SK-N-DZ (cell line): Measurements from ENCODE around the gene ABT1. TPM values are rescaled to one million over a fixed set of nuclear protein-coding genes. Genes with fewer than 3 reads are reported as not detected.
"Not testable (repeated sequence)": the region's sequence is repeated elsewhere in the genome, so short reads cannot be mapped to it uniquely, and the experiment has no call there.

ENCODE experiments used
- DNase-seq: peaks from one replicate; pipeline ENCODE4 v3.0.0-alpha.2; 2015; ENCODE audit warnings: low spot score
- polyA plus RNA-seq, 2 experiments: library from polyadenylated mRNA; depleted of rRNA; stranded (reverse); fragments of >200 nt; gene quantifications; 2 replicates each; pipeline ENCODE4 v1.2.3, GENCODE V29; 2014

The ABT1 gene
- 24.2 and 28.6 TPM in 2 replicates for polyA plus RNA-seq (2014; cell fraction: cytosol; rRNA removed)
- 17.9 and 18.7 TPM in 2 replicates for polyA plus RNA-seq (2014; cell fraction: nucleus; rRNA removed)

- peak; percentile 98 for DNase-seq
These were observed at the start of gene ABT1 for GRCh38 chr6:26596579-26597388. Gene ABT1 (plus strand): TSS chr6:26596953. CDS start chr6:26596983, 30 bp downstream.

DNA sequence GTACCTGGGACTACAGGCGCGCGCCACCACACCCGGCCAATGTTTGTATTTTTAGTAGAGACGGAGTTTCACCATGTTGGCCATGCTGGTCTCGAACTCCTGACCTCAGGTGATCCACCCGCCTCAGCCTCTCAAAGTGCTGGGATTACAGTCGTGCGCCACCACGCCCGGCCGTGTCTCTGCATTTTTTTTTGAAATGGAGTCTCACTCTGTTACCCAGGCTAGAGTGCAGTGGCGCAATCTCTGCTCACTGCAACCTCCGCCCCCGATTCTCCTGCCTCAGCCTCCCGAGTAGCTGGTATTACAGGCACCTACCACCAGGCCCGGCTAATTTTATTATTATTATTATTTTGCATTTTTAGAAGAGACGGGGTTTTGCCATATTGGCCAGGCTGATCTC, 49.4 kb upstream of the ABT1 start:
- DNase-seq: not testable (repeated sequence)

- DNase-seq: peak; percentile 89
These were observed 46.3 kb upstream of the ABT1 start for GRCh38 chr6:26550250-26550993.

DNA sequence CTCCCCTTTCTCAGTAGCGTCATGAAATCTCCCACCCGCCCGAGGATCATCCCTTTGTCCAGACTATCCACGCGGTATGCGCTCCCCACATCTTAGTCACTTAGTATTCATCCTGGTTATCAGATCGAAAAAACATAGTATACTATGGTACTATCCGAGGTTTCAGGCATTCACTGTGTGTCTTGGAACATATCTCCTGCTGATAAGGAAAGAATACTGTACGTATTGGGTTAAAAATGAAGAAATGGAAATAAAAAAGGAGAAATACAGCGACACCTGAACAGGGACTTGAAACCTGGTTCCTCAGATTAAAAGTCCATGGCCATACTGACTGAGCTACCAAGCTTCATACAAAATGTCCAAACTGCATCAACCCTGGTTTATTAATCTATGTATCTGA, 44.5 kb upstream of the ABT1 start:
- peak; percentile 46 for DNase-seq

DNA sequence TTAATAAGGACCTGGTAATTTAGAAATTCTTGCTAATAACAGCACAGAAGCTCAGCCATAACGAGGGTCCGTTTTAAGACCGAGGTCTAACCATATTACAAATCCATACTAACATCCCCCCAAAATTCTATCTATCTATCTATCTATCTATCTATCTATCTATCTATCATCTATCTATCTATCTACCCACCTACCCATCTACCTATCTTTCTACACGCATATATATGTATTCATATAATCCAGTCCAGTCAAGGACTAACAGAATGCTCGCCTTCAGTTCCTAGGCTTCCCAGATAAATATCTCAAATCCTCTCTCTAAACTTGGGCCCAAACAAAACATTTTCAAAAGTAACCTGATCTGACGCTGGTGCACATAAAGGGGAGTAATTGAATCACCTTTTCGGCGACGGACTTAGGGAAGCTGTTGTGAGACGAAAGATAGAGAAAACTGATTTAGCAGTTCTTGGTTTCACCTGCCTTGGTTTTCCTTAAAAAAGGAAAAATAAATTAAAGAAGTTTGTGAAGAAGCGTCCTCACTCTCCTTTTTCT, 44.0 kb upstream of the ABT1 start:
- peak; percentile 68 for DNase-seq

DNA sequence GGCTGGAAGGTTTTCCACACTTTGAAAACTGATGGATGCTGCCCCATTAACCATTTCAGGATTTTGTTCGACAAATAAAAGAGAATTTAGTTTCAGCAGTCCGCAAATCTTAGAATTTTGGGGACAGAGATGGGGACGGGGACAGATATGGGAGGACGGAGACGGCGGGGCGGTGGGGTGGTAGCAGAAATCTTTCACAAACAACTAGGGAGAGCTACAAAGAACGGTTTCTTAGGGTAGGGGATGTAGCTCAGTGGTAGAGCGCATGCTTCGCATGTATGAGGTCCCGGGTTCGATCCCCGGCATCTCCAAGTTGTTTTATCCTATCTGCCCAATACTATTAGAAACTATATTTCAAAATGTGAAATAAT, 43.5 kb upstream of the ABT1 start:
- DNase-seq: peak; percentile 79

DNA sequence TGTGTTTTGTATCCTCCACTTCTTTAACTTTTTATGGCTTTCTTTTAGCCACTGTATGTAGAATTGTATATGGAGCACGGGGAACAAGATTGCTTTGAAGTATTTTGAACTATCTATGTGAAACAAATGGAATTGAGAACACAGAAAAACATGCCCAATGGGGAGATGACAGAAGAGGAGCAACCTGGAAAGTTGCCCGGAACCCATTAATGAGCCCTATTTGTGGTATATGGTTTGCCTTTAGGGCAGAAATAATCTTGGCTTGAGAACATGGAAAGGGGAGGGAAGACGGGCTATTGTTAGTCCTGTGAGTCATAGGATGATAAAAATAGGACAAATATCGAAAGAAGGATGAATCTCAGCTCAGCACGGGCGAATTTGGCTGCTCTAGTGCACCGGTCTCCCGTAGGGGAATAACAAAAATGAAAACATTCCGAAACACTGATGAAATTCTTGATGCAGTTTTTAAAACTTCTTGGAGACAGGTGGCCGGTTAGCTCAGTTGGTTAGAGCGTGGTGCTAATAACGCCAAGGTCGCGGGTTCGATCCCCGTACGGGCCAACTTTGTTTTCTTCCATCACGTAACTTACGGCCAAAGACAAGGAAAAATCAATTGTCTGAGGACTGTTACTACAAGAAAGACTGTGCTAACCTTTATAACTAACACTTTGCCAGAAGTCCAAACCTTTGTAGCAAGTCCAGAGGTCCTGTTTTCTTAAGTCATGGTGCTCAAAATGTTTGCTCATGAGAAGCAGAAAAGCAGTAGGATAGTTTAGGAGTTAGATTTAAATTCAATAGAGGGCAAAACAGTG, 42.9 kb upstream of the ABT1 start:
- DNase-seq: peak; percentile 84

DNA sequence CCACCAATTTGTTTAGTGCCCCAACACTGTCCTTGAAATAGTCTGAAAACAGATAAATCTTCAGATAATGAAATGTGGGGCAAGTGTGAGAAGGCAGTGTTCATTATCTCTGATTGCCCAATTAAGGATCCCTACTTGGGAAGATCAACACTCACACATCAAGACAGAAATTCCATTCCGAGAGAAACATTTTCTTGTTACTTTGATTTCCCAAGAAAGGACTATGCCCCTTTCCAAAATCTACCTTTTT, 42.4 kb upstream of the ABT1 start:
- DNase-seq: no peak

GRCh38 chr6:26554697-26555504, 41.9 kb upstream of the ABT1 start:
- peak; percentile 72 for DNase-seq

DNA sequence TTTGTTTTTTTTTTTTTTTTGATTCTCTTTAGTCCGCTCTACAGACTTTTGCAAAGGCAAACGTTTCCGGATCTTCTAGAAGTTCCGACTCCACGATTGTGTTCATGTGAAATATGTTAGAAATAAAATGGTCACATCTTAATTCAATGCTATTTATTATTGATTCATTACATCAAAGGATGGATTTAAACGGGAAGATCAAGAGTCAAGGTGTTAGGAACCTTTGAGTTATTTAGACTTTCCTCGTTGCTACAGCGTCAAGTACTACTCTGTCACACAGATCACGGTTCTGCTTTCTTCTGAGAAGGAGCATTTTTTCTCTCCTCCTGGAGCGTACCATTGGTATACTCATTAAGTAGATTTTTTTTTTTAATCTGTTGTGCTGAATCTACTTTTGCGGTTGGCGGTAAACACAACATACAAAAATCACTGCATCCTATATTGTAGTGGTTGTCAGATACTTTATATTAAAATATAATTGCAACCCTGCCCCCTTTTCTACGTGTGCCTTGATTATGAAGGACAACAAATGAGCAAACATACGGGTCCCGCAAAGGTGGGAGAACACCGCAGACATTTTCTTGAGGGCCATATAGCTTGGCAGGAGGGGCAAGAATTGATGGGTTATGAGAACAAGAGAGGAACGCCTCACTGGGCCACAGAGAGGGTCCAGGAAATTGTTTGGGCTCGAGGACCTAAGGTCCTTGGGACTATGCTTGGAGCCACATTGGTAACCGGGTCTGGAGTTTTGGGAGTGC, 41.1 kb upstream of the ABT1 start:
- peak; percentile 36 for DNase-seq

- peak; percentile 78 for DNase-seq
These were observed 40.3 kb upstream of the ABT1 start for GRCh38 chr6:26556263-26557070.

DNA sequence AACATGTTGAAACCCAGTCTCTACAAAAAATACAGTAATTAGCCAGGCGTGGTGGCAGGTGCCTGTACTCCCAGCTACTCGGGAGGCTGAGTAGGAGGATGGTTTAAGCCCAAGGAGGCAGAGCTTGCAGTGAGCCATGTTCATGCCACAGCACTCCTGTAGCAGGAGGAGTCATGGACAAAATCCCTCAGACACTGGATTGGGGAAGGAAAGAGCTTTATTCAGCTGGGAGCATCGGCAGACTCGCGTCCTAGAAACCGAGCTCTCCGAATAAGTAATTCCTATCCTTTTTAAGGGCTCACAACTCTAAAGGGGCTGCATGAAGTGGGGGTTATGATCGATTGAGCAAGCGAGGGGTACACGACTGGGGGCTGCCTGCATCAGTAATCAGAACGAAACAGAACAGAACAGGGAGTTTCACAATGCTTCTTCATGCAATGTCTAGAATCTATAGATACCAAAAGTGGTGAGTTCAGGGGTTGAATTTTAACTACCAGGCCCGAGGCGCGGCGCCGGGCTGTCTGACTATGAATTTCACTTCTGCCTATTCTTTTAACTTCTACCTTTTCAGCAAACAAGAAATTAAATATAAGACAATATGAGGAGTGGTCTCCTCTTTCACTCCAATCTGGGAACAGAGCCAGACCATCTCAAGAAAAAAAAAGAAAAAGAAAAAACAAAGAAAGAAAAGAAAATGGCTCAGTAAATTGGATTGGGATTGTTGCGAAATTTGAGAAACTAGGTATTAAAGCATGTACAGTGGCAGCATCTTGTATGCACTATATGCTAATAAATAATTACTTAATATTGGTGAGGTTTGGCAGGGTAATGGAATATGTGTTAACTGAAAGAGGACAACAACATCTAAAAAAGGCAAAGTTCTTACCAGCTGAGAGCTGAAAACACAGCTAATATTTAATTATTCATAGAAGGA, 35.0 kb upstream of the ABT1 start:
- DNase-seq: no peak

- DNase-seq: no peak
These were observed 33.3 kb upstream of the ABT1 start for GRCh38 chr6:26563488-26563887.

GRCh38 chr6:26568601-26569432, 27.9 kb upstream of the ABT1 start:
- peak; percentile 95 for DNase-seq

GRCh38 chr6:26569433-26569764, 27.4 kb upstream of the ABT1 start:
- no peak for DNase-seq

- DNase-seq: no peak
These were observed 26.5 kb upstream of the ABT1 start for GRCh38 chr6:26570027-26570809.
